Mucosa of descending colon (tissue), 3 donors: ENCODE results near the gene CHST8. TPM values are rescaled to one million over a fixed set of nuclear protein-coding genes. Genes with fewer than 3 reads are reported as not detected.

ENCODE experiments used
- ATAC-seq: fragments of 200-7000 bp; cut with Tn5 transposase; one replicate; pipeline ENCODE4 v1.9.1; 2020; ENCODE audit warnings: mild to moderate bottlenecking, moderate library complexity
- DNase-seq, 3 donors: peaks; one replicate each; pipeline ENCODE4 v3.0.0-alpha.2; 2020
- H3K36me3 ChIP-seq: fragments of 200-600 bp; one replicate; pipeline ENCODE4 v1.8.0; 2021; ENCODE audit warnings: low read depth, mild to moderate bottlenecking
- H3K4me1 ChIP-seq: fragments of 200-600 bp; one replicate; pipeline ENCODE4 v1.8.0; 2021; ENCODE audit warnings: low read depth, mild to moderate bottlenecking
- H3K4me3 ChIP-seq: fragments of 200-600 bp; one replicate; pipeline ENCODE4 v1.8.0; 2021; ENCODE audit warnings: mild to moderate bottlenecking
- H3K9me3 ChIP-seq: fragments of 200-600 bp; one replicate; pipeline ENCODE4 v1.8.0; 2021; ENCODE audit warnings: mild to moderate bottlenecking
- intact Hi-C, 2 donors: fragments of 100-400 bp; cut with DNase I in 1 of 2; cut with micrococcal nuclease in 1 of 2; formaldehyde crosslinking; loops; one replicate each; pipeline versions ENCODE4 v1.11.0 to v1.11.1; 2022; cut with DNase I, micrococcal nuclease
- total RNA-seq, 3 donors: library from RNA; stranded (reverse); fragmentation: NEBNext Ultra II Directional in 2 of 3; extraction: Animal tissue kit (Norgen Biotek cat#: 25700) in 2 of 3; gene quantifications; one replicate each; pipeline versions ENCODE4 v1.2.1 to v1.2.4, GENCODE V29; 2021 to 2023
- TF ChIP-seq, protein P1 (sequence below): fragments of 200-600 bp; IDR thresholded peaks from one replicate; pipeline ENCODE4 v1.8.0; 2022; ENCODE audit warnings: antibody characterized with exemption, mild to moderate bottlenecking
- donor health status: DM: no; HTN: no; CAD: no; lungs with moderate emphysema.
- donor health status: DM: no; HTN: no; CAD: no.
- donor health status: DM: no; HTN: yes; CAD: no.

CHST8 gene
- total RNA-seq, 3 donors from 2014 or later: 0.31 TPM; not detected in 2

DNA sequence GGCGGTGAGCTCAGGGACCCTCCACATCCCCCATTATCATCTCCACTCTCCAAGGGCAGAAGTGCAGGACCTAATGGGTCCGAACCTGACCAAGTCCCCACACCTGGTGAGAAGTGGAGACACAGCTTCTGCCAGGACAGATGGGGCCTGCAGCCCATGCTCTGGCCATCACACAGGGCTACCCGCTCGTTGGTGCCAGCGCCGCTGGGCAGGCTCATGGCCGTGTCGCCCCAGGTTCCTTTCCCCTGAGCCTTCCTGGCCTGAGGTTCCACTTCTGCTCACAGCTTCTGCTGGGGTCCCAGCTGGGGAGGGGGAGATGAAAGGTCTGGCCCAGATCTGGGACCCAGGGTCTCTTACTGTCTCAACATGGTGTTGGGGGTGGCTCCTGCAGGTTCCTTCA, 126.5 kb downstream of the CHST8 start:
- Histone ChIP-seq H3K36me3 (no peaks in the 10 kb centered on the region), H3K4me3 (no peak overlapping the region), H3K4me1 (no peaks in the 10 kb centered on the region), H3K9me3 (no peaks in the 10 kb centered on the region)
- no peak for ATAC-seq
- no peak for DNase-seq
- TF ChIP-seq, protein P1, sequence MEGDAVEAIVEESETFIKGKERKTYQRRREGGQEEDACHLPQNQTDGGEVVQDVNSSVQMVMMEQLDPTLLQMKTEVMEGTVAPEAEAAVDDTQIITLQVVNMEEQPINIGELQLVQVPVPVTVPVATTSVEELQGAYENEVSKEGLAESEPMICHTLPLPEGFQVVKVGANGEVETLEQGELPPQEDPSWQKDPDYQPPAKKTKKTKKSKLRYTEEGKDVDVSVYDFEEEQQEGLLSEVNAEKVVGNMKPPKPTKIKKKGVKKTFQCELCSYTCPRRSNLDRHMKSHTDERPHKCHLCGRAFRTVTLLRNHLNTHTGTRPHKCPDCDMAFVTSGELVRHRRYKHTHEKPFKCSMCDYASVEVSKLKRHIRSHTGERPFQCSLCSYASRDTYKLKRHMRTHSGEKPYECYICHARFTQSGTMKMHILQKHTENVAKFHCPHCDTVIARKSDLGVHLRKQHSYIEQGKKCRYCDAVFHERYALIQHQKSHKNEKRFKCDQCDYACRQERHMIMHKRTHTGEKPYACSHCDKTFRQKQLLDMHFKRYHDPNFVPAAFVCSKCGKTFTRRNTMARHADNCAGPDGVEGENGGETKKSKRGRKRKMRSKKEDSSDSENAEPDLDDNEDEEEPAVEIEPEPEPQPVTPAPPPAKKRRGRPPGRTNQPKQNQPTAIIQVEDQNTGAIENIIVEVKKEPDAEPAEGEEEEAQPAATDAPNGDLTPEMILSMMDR: no peak
- intact Hi-C loops: no loop called here

DNA sequence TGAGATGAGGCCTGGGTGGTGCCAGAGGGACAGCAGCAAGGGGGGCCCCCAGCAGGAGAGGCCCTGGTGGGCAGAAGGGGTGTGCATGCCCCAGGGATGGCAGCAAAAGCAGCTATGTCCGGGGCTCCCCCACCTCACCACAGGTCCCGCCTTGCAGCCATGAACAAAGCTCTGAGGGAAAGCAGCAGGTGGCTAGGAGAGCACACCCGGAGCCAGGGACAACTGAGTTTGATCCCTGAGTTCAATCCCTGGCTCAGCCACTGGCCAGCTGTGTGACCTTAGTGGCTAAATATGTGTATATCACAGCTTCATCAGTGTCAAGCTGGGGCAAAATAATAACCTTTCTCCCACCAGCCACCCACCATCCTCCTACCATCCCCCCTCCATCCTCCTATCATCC, 127.3 kb downstream of the CHST8 start:
- intact Hi-C loops: no loop called here

DNA sequence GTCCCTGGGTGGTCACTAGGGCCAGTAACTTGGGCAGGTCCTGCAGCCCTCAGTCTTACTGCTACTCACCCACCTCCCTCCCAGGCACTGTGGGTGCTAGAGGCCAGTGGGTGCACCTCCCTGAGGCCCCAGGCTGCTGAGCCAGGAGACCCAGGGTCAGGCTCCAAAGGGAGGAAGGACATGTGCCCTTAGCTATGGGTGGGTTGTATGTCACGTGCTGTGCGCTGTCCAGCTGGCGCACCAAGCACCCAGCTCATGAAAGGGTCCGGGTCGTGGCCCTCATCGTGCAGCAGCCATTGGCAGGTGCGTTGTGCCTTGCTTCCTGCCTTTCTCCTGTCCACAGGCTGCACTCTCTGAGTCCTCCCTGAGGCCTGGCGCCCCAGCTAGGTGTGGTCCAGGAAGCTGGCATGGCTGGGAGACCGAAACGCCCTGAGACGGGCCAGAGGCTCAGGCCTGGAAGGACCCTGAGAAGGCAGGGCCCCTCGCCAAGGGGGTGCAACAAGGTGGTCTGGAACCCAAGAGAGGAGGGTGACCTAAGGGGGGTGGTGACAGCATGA, 127.9 kb downstream of the CHST8 start:
- H3K4me3 ChIP-seq: no peak overlapping the region
- TF ChIP-seq, protein P1: no peak
- ATAC-seq (no peak), DNase-seq (no peak)
- no peaks in the 10 kb centered on the region for H3K9me3 ChIP-seq
- no peaks in the 10 kb centered on the region for H3K4me1 ChIP-seq
- intact Hi-C loops: no loop called here
- no peaks in the 10 kb centered on the region for H3K36me3 ChIP-seq

More for the DNA sequence above, 127.3 kb downstream of the CHST8 start:
- H3K36me3 ChIP-seq: no peaks in the 10 kb centered on the region
- H3K4me1 ChIP-seq: no peaks in the 10 kb centered on the region
- no peaks in the 10 kb centered on the region for H3K9me3 ChIP-seq
- ATAC-seq (no peak), DNase-seq (no peak)
- H3K4me3 ChIP-seq: no peak overlapping the region
- TF ChIP-seq, protein P1: no peak

DNA sequence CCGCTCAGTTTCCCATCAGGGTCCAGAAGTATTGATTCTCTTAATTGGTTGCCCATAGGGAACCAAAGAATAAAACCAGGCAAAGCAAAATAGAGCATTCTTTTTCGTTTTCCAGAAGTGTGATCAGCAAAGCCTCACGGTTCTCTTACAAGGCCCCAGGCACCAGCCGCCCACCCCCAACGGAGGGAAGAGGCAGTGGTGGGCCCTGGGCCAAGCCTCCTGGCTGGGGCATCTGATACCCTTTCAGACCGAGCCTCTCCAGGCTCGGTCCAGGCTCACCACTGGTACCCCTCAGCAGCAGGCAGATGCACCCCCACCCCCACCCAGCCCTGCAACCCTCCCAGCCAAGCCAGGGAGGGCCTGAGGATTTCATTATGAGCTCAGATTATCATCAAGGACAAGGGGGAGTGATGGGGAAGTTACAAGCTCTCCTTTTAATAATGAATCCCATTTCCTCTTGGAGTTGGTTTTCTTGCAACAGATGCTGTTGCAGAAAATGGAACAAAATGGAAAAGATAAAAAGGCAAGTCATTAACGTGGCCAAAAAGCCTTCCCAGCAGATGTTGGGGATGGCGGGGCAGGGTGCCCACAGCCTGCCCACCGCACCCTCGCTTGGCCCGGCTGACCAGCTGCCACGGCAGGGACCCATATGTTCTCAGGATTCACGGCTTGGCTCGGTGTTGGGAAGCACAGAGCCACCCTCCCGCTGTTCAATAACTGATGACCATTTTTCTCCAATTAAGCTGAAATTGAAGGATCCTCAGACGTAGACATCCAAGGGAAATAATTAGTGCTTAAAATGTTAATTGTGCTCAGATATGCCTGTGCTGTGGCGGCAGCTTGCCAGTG, 129.1 kb downstream of the CHST8 start:
- H3K4me3 ChIP-seq: no peak overlapping the region
- ATAC-seq: no peak

DNA sequence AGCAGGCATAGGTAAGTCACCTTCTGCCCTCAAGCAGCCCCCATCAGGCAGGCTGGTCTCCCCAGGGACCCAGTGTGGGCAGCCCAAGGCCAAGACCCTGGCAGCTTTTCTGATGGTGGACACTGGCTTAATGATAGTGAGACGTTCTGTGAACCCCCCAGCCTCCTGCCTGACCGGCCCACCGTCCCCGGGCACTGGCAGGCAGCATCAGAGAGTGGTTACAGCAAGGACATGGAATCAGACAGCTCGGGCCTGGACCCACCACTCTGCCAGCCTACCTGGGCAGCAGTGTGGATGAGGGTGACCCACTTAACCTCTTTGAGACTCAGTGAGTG, 129.7 kb downstream of the CHST8 start:
- no peaks in the 10 kb centered on the region for H3K9me3 ChIP-seq
- TF ChIP-seq, protein P1: no peak
- no peak overlapping the region for H3K4me3 ChIP-seq
- ATAC-seq (no peak), DNase-seq (no peak)
- no peaks in the 10 kb centered on the region for H3K36me3 ChIP-seq
- intact Hi-C loops: no loop called here
- H3K4me1 ChIP-seq: no peaks in the 10 kb centered on the region

More for the DNA sequence above, 129.1 kb downstream of the CHST8 start:
- no peaks in the 10 kb centered on the region for H3K4me1 ChIP-seq
- no peaks in the 10 kb centered on the region for H3K36me3 ChIP-seq
- no peaks in the 10 kb centered on the region for H3K9me3 ChIP-seq
- TF ChIP-seq, protein P1: no peak
- DNase-seq: no peak
- intact Hi-C loops: no loop called here
